Stimulated activated CD4-positive, alpha-beta T cell treated with anti-CD3 and anti-CD28 coated beads, Interleukin-12 subunit alpha, Interleukin-12 subunit beta, amount 100 ng/mL, for 4 hours (primary cell): Measurements from ENCODE around the gene TMEM37.
A peak's percentile ranks its signal among the peaks of the same experiment; 100 is the strongest.
"Not testable (repeated sequence)": the region's sequence is repeated elsewhere in the genome, so short reads cannot be mapped to it uniquely, and the experiment has no call there.

Source experiments
- DNase-seq: peaks from one replicate; pipeline ENCODE4 v3.0.0-alpha.2; 2020

Gene TMEM37, protein sequence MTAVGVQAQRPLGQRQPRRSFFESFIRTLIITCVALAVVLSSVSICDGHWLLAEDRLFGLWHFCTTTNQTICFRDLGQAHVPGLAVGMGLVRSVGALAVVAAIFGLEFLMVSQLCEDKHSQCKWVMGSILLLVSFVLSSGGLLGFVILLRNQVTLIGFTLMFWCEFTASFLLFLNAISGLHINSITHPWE

DNA sequence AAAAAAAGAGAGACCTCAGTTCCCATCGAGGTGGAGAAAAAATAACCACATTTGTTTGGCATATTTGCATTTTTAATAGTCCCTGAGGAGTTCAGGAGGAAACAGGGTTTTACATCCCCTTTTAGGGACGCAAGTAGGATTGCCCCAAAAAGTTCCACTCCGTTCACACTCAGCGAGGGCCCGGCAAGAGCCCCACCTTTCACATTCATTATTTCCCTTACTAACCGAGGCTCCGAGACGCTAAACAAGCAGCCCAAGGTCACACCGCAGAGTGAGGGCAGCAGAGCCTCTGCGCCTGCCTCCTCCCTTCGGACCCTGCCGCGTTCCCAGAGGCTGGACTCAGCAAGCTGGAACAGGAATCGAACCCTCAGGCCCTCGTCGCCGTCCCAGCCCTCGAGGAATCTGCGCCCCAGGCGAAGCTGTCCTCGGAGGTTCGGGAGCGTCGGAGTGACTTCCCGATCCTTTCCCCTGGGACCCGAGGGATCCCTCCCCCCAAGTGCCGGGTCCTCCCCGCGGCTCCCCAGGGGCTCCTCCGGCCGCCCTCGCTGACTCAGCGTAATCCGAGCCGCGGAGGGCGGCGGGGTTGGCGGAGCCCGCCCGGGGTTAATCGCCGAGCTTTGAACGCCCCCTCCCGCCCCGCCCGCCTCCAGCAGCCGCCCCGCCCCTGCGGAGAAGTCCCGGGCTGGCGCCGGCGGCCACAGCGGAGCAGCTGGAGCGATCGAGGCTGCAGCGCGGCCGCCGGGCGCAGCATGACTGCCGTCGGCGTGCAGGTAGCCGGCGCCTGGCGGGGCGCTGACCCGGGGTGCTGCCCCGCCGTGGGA lies at the start of gene TMEM37:
Gene TMEM37, plus strand, starts transcription at position 700 of the 821 bp plus-strand sequence. Its CDS starts 50 bp downstream, at position 750.
- peak; percentile 4 for DNase-seq

DNA sequence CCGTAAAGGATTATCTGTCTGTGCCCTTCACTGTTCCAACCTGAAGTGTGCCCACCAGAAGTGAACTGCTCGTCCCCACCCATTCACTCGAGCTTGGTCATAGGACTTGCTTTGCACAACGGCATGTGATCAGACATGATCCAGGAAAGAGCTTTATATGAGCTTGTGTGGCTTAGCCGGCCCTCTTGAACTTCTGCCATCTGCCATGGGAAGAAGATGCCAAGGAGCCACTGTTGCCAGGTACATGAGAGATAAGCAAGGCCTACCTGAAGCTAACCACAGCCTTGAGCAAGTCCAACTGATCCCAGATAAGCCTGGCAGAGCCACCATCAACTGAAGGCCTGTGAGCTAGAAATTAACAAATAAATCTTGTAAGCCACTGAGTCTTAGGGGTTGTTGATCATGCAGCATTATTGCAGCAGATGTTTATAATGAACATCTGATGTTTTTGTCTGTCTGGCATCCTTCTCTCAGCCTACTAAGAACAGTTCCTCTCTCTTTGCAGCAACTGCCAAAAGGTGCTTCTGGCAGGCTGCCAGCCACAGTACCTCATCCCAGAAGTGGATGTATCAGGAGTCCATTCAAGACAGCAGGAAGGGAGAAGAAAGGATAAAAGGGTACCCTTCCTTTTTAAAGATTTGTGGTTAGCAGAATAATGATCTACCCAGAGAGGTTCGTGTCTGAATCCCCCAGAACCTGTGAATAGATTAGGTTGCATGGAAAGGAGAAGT lies 48.1 kb upstream of the TMEM37 start:
- no peak for DNase-seq

DNA sequence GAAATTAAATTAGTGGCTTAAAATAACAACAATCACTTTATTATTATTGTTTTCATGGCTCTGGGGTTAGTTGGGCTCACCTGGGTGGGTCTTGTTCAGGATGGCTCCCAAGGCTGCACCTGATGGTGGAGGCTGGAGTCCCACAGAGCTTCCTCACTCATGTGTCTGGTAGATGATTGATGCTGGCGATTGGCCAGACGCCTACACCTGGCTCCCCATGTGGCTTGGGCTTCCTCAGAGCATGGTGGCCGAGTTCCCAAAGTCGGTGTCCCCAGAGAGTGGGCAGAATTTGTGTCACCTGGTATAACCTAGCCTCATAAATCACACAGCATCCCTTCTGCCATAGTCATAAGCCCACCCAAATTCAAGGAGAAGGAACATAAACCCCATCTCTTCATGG lies 46.7 kb upstream of the TMEM37 start:
- no peak for DNase-seq

DNA sequence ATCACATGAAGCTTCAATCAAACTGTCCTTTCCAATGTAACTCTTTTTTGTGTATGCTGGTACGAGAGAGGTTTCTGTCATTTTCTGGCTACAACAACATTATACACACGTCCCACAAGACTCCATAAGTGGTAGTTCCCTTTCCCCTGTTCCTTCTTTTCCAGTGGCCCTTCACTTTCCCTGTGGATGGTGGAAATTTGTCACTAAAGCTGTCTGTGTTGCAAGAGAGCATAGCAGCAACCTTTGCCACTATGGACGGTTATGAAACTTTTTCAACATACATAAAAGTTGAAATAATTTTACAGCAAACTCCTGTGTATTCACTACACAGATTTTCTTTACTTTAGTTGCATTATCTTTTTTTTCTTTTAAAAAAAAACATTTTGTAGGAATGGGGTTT lies 46.2 kb upstream of the TMEM37 start:
- DNase-seq: no peak

DNA sequence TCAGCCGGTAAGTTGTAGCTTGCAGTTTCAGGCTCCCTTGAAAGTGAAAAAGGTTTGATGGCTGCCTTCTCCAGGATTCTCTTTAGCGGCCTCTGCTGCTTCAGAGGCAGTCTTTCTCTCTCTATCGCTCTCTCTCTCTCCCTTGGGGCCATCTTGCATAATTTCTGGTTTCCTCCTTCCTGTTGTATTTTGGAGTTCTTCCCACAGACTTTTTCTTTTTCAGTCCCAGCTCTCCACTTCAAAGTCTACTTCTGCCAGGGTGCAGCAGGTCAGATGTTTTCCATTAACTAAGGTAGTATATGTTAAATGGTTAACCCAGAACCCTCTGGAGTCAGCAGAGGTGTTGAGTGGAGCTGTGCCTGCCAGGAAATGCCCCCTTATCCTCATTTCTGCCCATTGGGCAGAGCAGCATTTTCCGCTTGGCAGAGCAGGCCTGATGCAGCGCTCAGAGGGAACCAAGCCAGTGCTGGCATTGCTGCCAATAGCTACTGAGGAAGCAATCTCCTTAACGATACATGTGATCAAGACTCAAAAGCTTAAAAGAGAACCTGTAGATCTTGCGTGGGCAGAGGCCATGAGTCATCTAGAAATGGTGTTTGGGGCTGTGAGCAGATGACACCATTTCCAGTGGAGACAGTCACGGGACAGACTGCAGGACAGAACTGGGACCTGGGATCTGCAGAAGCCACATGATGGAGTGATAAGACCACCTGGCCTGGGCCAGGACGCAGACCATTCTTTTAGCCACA lies 44.1 kb upstream of the TMEM37 start:
- DNase-seq: peak; percentile 7

DNA sequence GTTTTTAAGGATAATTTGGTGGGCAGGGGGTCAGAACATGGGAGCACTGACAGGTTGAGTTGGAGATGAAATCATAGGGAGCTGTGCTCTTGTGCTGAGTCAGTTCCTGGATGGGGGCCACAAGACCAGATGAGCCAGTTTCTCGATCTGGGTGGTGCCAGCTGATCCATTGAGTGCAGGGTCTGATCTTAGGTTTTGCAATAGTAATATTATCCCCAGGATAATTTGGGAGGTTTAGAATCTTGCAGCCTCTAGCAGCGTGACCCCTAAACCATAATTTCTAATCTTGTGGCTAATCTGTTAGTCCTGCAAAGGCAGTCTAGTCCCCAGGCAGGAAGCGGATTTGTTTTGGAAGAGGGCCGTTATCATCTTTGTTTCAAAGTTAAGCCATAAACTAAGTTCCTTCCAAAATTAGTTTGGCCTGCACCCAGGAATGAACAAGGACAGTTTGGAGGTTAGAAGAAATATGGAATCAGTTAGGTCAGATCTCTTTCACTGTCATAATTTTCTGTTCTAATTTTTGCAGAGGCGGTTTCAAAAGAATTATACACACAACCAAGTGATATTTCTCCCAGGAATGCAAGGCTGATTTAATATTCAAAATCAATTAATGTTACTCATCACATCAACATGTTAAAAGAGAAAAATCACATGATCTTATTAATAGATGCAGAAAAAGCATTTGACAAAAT lies 41.9 kb upstream of the TMEM37 start:
- no peak for DNase-seq

DNA sequence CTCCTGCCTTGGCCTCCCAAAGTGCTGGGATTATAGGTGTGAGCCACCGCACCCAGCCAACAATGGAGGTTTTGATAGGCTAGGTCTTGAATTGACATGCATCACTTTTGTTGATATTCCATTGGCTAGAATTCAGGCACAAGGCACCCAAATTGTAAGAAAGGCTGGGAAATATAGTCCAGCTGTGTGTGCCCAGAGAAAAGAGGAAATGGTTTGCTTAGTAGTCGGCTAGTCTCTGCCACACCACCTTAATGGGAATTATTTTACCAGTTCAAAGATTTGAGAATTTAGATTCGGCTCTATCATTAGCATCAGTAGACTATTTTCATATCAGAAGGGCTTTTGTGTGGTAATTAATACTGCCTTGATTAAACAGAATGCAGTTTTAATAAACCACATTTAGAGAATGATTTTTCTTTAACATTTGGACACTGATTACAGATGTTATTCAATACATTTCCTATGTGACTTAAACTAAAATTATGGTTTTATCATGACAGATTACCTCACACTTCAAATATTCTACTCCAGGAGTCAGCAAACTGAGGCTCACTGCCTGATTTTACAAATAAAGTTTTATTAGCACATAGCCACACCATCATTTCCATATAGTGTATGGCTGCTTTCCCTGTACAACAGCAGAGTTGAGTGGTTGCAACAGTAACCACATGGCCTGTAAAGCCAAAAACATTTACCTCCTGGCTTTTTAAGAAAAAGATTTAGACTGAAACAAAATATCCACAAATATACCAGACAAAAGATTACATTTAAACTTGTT lies 37.5 kb upstream of the TMEM37 start:
- DNase-seq: no peak

DNA sequence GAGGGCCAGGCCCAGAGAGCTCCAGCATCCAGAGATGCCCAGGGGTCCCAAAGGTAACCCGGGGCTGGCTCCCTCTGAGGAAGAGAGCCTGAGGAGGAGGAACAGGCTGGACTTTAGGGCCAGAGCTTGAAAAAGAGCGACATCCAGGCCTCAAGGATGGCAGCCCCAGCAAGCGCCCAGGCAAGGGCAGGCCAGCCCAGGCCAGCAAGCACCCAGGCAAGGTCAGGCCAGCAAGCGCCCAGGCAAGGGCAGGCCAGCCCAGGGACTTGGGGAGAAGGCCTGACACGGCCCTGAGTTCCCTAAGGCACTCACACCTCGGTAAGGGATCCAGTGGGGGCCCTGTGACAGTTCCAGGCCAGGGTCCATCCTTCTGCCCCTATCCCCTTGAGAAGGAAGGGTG lies 34.5 kb upstream of the TMEM37 start:
- no peak for DNase-seq

DNA sequence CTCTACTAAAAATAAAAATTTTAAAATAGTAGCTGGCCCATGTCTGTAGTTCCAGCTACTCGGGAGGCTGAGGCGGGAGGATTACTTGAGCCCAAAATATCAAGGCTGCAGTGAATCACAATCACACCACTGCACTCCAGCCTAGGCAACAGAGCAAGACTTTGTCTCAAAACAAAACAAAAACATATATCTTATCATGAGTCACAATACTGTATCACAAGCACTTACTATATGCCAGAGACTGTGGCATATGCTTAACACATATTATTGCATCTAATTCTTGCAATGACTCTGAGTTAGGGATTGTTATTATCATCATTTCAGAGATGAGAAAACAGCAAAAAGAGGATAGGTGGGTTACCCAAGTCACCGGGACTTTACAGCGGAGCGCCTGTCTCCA lies 29.5 kb upstream of the TMEM37 start:
- DNase-seq: no peak

DNA sequence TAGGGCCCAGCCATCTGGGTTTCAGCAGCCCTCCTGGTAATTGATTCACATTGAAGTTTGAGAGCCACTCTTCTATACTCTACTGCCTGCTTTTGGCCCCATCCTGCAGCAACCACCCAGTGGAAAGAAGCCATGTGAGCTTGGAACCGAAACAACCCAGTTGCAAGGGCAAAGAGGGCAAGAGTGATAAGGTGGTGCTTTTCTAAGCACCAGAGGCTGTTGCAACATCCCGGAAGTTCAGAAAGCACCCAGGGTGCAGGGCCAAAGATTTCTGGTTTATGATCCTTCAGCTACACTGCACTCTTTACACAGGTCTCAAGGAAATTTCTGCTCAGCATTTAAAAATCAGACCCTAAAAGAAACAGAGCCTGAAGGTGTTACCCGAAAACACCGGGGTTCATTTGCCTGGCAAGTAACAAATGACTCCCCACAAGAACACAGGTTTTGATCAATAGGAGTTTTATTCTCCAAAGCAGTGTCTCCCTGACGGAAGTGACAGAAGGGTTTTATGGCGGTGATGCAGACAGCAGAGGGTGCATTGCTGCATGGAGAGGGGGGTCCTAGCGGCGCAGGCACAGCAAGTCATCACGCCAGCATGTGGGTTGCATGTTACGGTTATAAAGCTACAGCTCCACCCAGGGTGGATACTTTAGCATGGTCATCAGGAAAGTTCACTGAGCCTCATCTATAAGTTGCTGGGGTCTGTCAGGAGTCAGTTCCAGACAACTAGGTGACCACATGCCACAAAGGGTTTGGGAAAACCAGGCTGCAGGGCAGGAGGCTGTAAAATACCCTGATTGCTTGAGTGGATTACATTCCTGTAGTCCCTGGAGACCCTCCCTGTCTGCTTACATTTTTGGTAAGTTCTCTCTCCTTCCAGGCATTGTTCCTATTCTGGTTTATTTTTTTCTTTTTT lies 28.8 kb upstream of the TMEM37 start:
- DNase-seq: no peak

DNA sequence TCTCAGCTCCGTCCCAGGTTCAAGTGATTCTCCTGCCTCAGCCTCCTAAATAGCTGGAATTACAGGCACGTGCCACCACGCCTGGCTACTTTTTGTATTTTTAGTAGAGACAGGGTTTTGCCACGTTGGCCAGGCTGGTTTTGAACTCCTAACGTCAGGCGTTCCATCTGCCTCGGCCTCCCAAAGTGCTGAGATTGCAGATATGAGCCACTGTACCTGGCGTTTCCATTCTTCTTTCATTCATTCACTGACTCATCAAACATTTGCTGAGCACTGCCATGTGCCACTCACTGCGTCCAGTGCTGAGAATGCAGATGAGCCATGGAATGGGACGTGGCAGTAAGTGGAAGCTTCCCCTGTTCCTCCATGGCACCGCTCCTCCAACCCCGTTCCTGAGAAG lies 28.0 kb upstream of the TMEM37 start:
- DNase-seq: not testable (repeated sequence)

DNA sequence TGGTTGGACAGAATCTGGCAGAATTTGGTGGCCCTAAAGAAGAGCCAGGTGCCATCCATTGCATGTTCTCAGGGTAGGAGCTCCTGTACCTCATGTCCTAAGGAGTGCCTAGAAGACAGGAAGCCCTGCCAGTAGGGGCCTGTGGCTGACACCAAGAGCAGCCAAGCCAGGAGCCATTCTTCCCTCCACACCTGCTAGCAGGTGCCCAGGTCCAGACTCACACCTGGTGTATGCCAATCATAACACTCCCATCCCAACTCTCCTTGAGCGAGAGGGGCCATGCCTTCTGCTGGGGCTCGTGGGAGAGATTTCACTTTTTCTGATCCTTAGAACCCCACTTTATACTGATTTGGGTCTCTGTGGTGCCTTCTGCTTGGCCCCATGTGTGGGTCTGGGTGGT lies 26.5 kb upstream of the TMEM37 start:
- DNase-seq: no peak

DNA sequence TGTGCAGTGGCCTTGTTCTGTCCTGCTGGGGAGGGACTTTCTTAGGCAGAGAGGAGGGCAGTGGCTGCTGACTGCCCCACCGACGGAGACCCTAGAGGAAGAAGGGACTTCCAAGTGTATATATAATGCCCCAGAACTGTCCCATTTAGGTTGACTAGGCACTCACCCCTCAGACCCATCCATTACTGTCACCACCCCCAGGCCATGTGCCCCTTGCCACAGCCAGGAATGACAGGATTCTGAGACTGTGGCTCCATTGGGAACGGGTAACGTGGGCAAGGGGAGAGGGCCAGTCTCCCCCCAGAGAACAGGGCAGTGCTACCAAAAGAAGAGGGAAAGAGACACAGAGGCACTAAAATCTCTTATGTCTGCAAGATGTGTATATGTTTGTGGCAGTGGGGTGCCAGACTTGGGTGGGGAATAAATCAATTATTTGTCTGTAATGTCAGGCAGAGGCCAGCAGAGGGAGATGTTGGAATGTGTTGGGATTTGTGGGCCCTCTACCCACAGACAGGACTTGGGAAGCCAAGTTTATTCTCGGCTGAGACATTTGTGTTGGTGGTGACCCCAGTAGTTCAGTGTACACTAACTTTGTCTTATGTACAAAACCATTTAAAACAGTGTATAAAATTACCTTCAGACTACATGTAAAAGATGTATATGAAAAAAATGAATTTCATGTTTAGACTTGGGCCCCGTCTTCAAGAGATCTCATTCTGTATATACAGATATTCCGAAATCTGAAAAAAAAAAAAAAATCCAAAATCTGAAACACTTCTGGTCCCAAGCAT lies 24.0 kb upstream of the TMEM37 start:
- no peak for DNase-seq

DNA sequence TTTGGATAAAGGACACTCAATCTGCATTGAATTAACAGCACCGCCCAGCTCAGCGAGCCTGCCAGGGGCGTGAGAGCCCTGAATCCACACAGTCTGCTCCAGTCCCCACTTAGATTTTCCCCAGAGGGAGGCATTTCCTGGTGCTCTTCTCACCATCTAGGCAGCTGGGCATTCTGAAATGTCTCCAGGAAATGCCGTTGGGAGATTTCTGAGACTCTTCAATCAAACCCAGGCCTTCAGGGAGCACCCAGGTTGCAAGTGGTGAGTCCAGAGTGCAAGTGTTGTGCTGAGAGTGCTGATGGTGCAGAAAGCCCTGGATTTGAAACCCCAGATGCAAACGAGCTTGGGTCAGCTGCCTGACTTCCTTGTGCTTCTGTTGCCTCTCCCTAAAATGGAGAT lies 23.4 kb upstream of the TMEM37 start:
- DNase-seq: no peak

DNA sequence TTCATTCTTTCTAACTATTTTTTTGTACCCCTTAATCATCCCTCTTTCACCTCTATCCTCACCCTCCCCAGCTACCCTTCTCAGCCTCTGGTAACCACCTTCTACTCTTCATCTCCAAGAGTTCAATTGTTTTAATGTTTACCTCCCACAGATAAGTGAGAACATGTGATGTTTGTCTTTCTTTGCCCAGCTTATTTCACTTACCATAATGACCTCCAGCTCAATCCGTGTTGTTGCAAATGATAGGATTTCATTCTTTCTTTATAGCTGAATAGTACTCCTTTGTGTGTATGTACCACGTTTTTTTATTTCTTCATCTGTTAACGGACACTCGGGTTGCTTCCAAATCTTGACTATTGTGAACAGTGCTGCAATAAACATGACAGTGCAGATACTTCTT lies 22.1 kb upstream of the TMEM37 start:
- no peak for DNase-seq

DNA sequence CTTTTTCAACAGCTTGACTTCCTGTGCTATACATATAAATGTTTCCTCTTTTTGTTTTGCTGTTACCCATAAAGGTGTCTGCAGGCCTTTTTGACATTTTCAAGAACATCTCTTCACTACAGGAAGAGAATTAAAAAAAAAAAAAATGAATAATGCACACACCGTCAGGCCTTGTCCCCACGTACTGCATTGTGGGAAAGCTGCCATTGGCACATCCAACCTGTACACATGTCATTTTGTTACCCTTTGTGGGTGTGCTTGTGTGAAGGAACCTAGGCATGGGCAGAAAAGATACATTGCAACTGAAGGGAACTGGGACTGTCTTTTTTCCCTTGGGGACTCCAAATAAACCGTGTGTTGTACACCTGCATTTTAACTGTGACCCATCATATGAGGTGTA lies 16.8 kb upstream of the TMEM37 start:
- DNase-seq: no peak

DNA sequence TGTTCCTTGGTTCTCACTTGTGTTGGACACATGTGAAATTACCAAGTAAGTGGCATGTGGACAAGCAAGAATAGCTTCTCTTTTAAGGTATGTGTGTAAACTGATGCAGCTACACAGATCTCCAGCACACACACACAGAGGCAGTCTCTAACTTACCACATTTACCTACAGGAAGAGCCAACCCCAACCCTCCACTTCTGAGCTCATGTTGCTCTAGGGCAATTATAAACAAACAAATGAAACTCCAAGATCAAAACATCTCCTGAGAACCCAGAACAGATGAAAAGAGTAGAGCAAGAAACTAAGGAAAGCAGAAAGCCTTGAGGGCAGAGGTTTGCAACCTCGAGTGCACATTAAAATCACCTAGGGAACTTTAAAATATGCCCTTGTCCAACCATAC lies 16.0 kb upstream of the TMEM37 start:
- DNase-seq: no peak

DNA sequence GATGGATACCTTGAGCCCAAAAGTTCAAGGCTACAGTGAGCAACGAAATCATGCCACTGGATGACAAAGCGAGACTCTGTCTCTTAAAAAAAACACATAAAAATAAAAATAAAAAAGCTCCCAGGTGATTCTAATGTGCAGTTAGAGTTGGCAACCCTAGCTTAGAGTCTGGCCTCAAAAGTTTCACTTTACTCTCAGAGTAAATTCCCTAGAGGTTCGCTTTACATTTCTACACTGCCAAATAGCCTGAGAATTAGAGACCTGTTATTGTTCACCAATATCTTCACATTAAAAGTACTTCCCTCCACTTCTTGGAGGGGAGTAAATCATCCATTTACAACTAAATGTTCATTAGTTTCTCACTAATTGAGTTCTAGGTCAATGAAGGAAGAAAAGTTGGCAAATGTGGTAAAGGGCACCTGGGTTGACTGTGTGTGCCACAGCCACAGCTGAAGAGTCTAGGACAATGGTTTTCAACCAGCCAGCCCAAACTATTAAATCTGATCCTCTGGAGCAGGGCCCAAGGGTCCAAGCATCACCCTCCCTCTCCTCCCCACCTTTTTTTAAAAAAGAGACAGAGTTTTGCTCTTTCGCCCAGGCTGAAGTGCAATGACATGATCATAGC lies 15.2 kb upstream of the TMEM37 start:
- DNase-seq: no peak

DNA sequence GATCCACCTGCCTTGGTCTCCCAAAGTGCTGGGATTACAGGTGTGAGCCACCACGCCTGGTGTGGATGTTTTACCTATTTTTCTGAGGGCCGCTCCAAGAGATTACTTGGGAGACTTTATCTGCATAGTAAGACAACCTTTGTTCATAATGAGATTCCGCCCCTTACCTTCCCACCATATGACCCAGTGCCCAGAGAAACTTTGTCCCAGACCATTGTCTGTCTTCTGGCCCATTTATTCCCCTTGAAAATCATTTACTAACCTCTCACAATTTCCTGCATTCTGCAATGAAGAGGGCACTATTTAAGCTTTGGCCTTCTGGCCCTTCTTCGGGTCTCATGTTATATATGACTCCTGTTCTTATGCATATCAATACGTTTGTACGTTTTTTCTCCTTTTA lies 13.7 kb upstream of the TMEM37 start:
- DNase-seq: no peak
